Loucy (cell line): ENCODE results near the gene CACNA1H.

Source experiments
- H2AFZ ChIP-seq: fragments of 200-600 bp; sonication (generic); 2 replicates; pipeline ENCODE4 v1.6.0; 2016; ENCODE audit warnings: antibody characterized with exemption, mild to moderate bottlenecking, low read length, moderate library complexity
- H3F3A ChIP-seq: fragments of 200-600 bp; 2 replicates; pipeline ENCODE4 v1.6.0; 2016; ENCODE audit warnings: antibody characterized with exemption, low read depth, mild to moderate bottlenecking
- H3K27me3 ChIP-seq: fragments of 200-600 bp; sonication (generic); 2 replicates; pipeline ENCODE4 v1.6.1; 2014; ENCODE audit warnings: low read length, mild to moderate bottlenecking; ENCODE audit not compliant: insufficient read depth, poor library complexity, severe bottlenecking
- H3K36me3 ChIP-seq: fragments of 200-600 bp; sonication (generic); 2 replicates; pipeline ENCODE4 v1.6.1; 2016; ENCODE audit warnings: low read length; ENCODE audit not compliant: insufficient read depth
- H3K4me1 ChIP-seq: fragments of 200-600 bp; sonication (generic); 2 replicates; pipeline ENCODE4 v1.5.1; 2014; ENCODE audit warnings: low read length, mild to moderate bottlenecking; ENCODE audit not compliant: insufficient read depth, poor library complexity, severe bottlenecking
- H3K4me2 ChIP-seq: fragments of 200-600 bp; sonication (generic); 2 replicates; pipeline ENCODE4 v1.6.0; 2014; ENCODE audit warnings: antibody characterized with exemption, low read length, low read depth, mild to moderate bottlenecking; ENCODE audit not compliant: poor library complexity, severe bottlenecking
- H3K4me3 ChIP-seq: fragments of 200-600 bp; sonication (generic); 2 replicates; pipeline ENCODE4 v1.5.1; 2014; ENCODE audit warnings: low read length, mild to moderate bottlenecking, mixed read lengths; ENCODE audit not compliant: poor library complexity, severe bottlenecking
- H3K79me2 ChIP-seq: fragments of 200-600 bp; sonication (generic); 2 replicates; pipeline ENCODE4 v1.6.1; 2014; ENCODE audit warnings: low read length; ENCODE audit not compliant: insufficient read depth
- H3K9ac ChIP-seq: fragments of 200-600 bp; sonication (generic); 2 replicates; pipeline ENCODE4 v1.6.0; 2014; ENCODE audit warnings: mild to moderate bottlenecking, low read depth, low read length, moderate library complexity; ENCODE audit not compliant: poor library complexity, severe bottlenecking
- H3K9me2 ChIP-seq: fragments of 200-600 bp; sonication (generic); replicated peaks from 2 replicates; pipeline ENCODE4 v1.6.1; 2016; ENCODE audit warnings: low read depth, low read length, mixed read lengths
- H3K9me3 ChIP-seq: fragments of 200-600 bp; sonication (generic); 2 replicates; pipeline ENCODE4 v1.6.1; 2014; ENCODE audit warnings: mild to moderate bottlenecking, antibody characterized with exemption, low read length, low read depth; ENCODE audit not compliant: insufficient read depth
- H4K20me1 ChIP-seq: fragments of 200-600 bp; sonication (generic); 2 replicates; pipeline ENCODE4 v1.6.0; 2014; ENCODE audit warnings: antibody characterized with exemption, low read length, mild to moderate bottlenecking; ENCODE audit not compliant: insufficient read depth, poor library complexity, severe bottlenecking
- EZH2phosphoT487 ChIP-seq: fragments of 200-600 bp; IDR thresholded peaks from 2 replicates; pipeline ENCODE4 v1.6.1; 2018; ENCODE audit warnings: antibody characterized with exemption, mild to moderate bottlenecking, moderate library complexity, borderline replicate concordance
- TF ChIP-seq, protein P1 (sequence below): fragments of 200-600 bp; sonication (generic); conservative IDR thresholded peaks from 2 replicates; pipeline ENCODE4 v1.5.1; 2014; ENCODE audit warnings: mild to moderate bottlenecking, antibody characterized with exemption, low read length

CACNA1H gene

DNA sequence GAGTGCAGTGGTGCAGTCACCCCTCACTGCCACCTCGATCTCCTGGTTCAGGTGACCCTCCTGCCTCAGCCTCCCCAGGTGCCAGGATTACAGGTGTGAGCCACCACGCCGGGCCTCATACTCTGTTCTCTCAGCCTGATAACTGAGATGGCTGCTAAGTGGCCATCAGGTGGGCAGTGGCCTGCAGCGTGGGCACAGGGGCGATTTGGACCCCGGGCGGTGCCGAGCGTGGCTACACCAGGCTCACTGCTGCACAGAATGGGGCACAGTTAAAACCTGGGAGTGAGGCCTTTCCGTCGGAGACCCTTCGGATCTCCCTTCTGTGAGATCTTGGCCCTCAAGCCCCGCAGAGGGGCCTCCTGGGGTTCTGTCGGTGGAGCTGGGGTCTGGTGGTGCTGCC, 11.5 kb downstream of the CACNA1H start:
- H3K36me3 ChIP-seq = no peaks in the 10 kb centered on the region
- no peaks in the 10 kb centered on the region; the same call in 1 of the 2 replicates for H3K9me3 ChIP-seq
- no peak overlapping the region for H3K4me2 ChIP-seq
- H2AFZ ChIP-seq = no peak overlapping the region
- H3K9me2 ChIP-seq = no peaks in the 10 kb centered on the region
- H3K79me2 ChIP-seq = no peaks in the 10 kb centered on the region
- no peaks in the 10 kb centered on the region for H3F3A ChIP-seq
- no peaks in the 10 kb centered on the region for H4K20me1 ChIP-seq
- no peak overlapping the region for H3K9ac ChIP-seq
- H3K27me3 ChIP-seq = no peaks in the 10 kb centered on the region
- H3K4me3 ChIP-seq = no peak overlapping the region
- TF ChIP-seq, protein P1, sequence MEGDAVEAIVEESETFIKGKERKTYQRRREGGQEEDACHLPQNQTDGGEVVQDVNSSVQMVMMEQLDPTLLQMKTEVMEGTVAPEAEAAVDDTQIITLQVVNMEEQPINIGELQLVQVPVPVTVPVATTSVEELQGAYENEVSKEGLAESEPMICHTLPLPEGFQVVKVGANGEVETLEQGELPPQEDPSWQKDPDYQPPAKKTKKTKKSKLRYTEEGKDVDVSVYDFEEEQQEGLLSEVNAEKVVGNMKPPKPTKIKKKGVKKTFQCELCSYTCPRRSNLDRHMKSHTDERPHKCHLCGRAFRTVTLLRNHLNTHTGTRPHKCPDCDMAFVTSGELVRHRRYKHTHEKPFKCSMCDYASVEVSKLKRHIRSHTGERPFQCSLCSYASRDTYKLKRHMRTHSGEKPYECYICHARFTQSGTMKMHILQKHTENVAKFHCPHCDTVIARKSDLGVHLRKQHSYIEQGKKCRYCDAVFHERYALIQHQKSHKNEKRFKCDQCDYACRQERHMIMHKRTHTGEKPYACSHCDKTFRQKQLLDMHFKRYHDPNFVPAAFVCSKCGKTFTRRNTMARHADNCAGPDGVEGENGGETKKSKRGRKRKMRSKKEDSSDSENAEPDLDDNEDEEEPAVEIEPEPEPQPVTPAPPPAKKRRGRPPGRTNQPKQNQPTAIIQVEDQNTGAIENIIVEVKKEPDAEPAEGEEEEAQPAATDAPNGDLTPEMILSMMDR = no peak
- TF ChIP-seq EZH2phosphoT487 = no peak
- no peaks in the 10 kb centered on the region for H3K4me1 ChIP-seq

DNA sequence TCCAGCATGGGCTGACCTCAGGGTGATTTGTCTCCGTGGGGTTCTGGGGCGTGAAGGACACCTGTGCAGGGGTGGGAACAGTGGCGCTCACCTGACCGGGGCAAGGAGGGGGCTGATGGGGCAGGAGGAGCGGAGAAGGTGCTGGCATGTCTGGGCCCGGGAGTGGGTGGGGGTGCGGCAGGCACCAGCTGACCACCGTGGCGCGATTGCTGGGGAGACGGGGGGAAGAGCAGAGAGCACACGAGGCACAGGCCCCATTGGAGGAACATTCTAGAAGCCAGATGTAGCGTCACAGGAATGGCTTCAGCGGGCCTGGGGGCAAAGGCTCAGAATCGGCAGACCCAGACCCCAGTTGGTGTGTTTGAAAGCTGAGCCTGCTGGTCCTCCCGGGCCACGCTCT, 12.1 kb downstream of the CACNA1H start:
- Histone ChIP-seq H3K36me3 (no peaks in the 10 kb centered on the region), H3K4me3 (no peak overlapping the region), H2AFZ (no peak overlapping the region), H3K4me2 (no peak overlapping the region), H4K20me1 (no peaks in the 10 kb centered on the region), H3K9me2 (no peaks in the 10 kb centered on the region), H3K79me2 (no peaks in the 10 kb centered on the region), H3K9ac (no peak overlapping the region), H3F3A (no peaks in the 10 kb centered on the region), H3K9me3 (no peaks in the 10 kb centered on the region; the same call in 1 of the 2 replicates), H3K27me3 (no peaks in the 10 kb centered on the region), H3K4me1 (no peaks in the 10 kb centered on the region)
- TF ChIP-seq, protein P1 = no peak
- TF ChIP-seq EZH2phosphoT487 = no peak

- no peaks in the 10 kb centered on the region for H4K20me1 ChIP-seq
- TF ChIP-seq, protein P1 = no peak
- no peak for TF ChIP-seq EZH2phosphoT487
- H3K79me2 ChIP-seq = no peaks in the 10 kb centered on the region
- H3K9me3 ChIP-seq = no peaks in the 10 kb centered on the region; the same call in 1 of the 2 replicates
- no peaks in the 10 kb centered on the region for H3K9me2 ChIP-seq
- no peak overlapping the region for H3K4me2 ChIP-seq
- H3K36me3 ChIP-seq = no peaks in the 10 kb centered on the region
- no peaks in the 10 kb centered on the region for H3K4me1 ChIP-seq
- H3K4me3 ChIP-seq = no peak overlapping the region
- no peaks in the 10 kb centered on the region for H3F3A ChIP-seq
- H3K27me3 ChIP-seq = no peaks in the 10 kb centered on the region
- no peak overlapping the region for H3K9ac ChIP-seq
- H2AFZ ChIP-seq = no peak overlapping the region
Observed at GRCh38 chr16:1165511-1165910, 12.6 kb downstream of the CACNA1H start.
